GM12875 (cell line): ENCODE measurements around the gene PPM1L.

Experiments used
- H3K4me3 ChIP-seq: one replicate; pipeline ENCODE4 v1.5.1; 2011; ENCODE audit warnings: low read depth, low read length, control low read depth
- TF ChIP-seq, protein P1 (sequence below): IDR thresholded peaks from 2 replicates; pipeline ENCODE4 v1.5.1; 2011; ENCODE audit warnings: low read depth, mild to moderate bottlenecking, control low read depth, inconsistent platforms, low read length, moderate library complexity, borderline replicate concordance; ENCODE audit not compliant: insufficient read depth

PPM1L gene

DNA sequence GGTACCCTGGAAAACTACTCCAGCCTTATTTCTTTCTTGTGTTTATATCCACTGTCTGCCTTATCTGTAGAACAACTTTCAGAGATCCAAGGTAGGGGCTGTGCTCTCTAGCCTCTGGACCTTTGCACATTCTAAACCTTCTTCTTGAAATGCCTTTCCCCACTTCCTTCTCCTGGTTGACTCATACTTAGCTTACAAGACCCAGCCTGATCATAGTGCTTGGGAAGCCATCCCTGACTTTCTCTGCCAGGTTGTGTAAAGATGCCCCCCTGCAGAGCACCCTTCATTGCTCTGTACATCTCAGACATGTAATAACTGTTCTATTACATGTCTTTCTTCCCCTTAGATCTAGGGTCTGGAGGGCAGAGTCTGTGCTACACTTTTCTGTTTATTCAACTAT is 50.1 kb downstream of the PPM1L start:
- TF ChIP-seq, protein P1, sequence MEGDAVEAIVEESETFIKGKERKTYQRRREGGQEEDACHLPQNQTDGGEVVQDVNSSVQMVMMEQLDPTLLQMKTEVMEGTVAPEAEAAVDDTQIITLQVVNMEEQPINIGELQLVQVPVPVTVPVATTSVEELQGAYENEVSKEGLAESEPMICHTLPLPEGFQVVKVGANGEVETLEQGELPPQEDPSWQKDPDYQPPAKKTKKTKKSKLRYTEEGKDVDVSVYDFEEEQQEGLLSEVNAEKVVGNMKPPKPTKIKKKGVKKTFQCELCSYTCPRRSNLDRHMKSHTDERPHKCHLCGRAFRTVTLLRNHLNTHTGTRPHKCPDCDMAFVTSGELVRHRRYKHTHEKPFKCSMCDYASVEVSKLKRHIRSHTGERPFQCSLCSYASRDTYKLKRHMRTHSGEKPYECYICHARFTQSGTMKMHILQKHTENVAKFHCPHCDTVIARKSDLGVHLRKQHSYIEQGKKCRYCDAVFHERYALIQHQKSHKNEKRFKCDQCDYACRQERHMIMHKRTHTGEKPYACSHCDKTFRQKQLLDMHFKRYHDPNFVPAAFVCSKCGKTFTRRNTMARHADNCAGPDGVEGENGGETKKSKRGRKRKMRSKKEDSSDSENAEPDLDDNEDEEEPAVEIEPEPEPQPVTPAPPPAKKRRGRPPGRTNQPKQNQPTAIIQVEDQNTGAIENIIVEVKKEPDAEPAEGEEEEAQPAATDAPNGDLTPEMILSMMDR = no peak
- H3K4me3 ChIP-seq = no peak overlapping the region

GRCh38 chr3:160806686-160807085 is 50.7 kb downstream of the PPM1L start:
- no peak overlapping the region for H3K4me3 ChIP-seq
- TF ChIP-seq, protein P1 = no peak

- no peak overlapping the region for H3K4me3 ChIP-seq
- TF ChIP-seq, protein P1 = no peak
Measured at GRCh38 chr3:160808838-160809237, 52.8 kb downstream of the PPM1L start.

GRCh38 chr3:160809453-160809852 is 53.4 kb downstream of the PPM1L start:
- TF ChIP-seq, protein P1 = no peak
- no peak overlapping the region for H3K4me3 ChIP-seq

- TF ChIP-seq, protein P1 = no peak
- no peak overlapping the region for H3K4me3 ChIP-seq
Measured at GRCh38 chr3:160810362-160811236, 54.6 kb downstream of the PPM1L start.

DNA sequence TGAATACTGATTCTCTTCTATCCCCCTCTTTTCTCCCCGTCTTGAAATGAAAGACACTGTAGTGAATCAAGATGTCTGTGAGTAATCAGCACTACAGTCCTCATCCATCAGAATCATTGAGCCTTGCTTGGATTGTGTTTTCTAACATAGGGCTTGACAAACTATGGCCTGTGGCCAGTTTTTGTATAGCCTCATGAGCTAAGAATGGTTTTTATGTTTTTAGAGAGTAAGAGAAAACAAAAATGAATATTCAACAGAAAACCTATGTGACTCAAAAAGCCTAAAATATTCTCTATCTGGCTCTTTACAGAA is 55.2 kb downstream of the PPM1L start:
- TF ChIP-seq, protein P1 = no peak
- no peak overlapping the region for H3K4me3 ChIP-seq

- no peak overlapping the region for H3K4me3 ChIP-seq
- TF ChIP-seq, protein P1 = no peak
Measured at GRCh38 chr3:160812304-160812703, 56.3 kb downstream of the PPM1L start.
